Gastrocnemius medialis (tissue), 4 donors: ENCODE measurements around the gene TTLL3. TPM values are rescaled to one million over a fixed set of nuclear protein-coding genes. Genes with fewer than 3 reads are reported as not detected.
"Not testable (repeated sequence)": the region's sequence is repeated elsewhere in the genome, so short reads cannot be mapped to it uniquely, and the experiment has no call there.

ENCODE experiments used
- ATAC-seq, 2 donors: fragments of 150-250 bp; one replicate each; pipeline ENCODE4 v1.9.1; 2016
- DNase-seq, 2 donors: peaks; one replicate each; pipeline ENCODE4 v3.0.0-alpha.2; 2019
- H3K27ac ChIP-seq, 4 donors: fragments of 200-600 bp; sonication (generic); 1 replicate in 1 of 4; 2 replicates in 3 of 4; pipeline ENCODE4 v1.5.1; 2016 to 2018; ENCODE audit warnings: mild to moderate bottlenecking in 2 of 4, moderate library complexity in 1 of 4
- H3K27me3 ChIP-seq, 3 donors: fragments of 200-600 bp; sonication (generic) in 2 of 3; 1 replicate in 1 of 3; 2 replicates in 2 of 3; pipeline versions ENCODE4 v1.5.1 to v1.6.0; 2016 to 2019; ENCODE audit warnings: mild to moderate bottlenecking in 1 of 3, moderate library complexity in 1 of 3
- H3K36me3 ChIP-seq, 2 donors: fragments of 200-600 bp; sonication (generic) in 1 of 2; one replicate each; pipeline ENCODE4 v1.5.1; 2017 to 2018
- H3K4me1 ChIP-seq, 2 donors: fragments of 200-600 bp; sonication (generic) in 1 of 2; one replicate each; pipeline ENCODE4 v1.5.1; 2016 to 2017; ENCODE audit warnings: mild to moderate bottlenecking in 2 of 2
- H3K4me3 ChIP-seq, 4 donors: fragments of 200-600 bp; sonication (generic) in 3 of 4; 1 replicate in 1 of 4; 2 replicates in 3 of 4; pipeline ENCODE4 v1.5.1; 2016 to 2019; ENCODE audit warnings: mild to moderate bottlenecking in 2 of 4
- H3K9me3 ChIP-seq, 3 donors: fragments of 200-600 bp; sonication (generic) in 2 of 3; 1 replicate in 1 of 3; 2 replicates in 2 of 3; pipeline ENCODE4 v1.5.1; 2016 to 2019
- POLR2A ChIP-seq, 2 donors: fragments of 450-650 bp; IDR thresholded peaks; one replicate each; pipeline ENCODE4 v1.6.1; 2017; ENCODE audit warnings: antibody characterized with exemption in 2 of 2, mild to moderate bottlenecking in 2 of 2, moderate library complexity in 2 of 2
- in situ Hi-C, 4 donors: fragments of 200-750 bp; cut with MboI; loops; one replicate each; pipeline versions ENCODE4 v1.15.0 to v1.8.0; 2017; ENCODE audit warnings: low sequenced_read_pairs in 4 of 4
- intact Hi-C: fragments of 100-400 bp; cut with DNase I; formaldehyde crosslinking; loops from one replicate; pipeline ENCODE4 v1.15.1; 2023; ENCODE audit warnings: low total_unique reads
- total RNA-seq, 4 donors: library from RNA; depleted of rRNA; stranded (reverse); fragments of >200 nt; gene quantifications; one replicate each; pipeline versions ENCODE4 v1.1.0 to v1.2.3, GENCODE V29; 2016
- TF ChIP-seq, protein P1 (sequence below), 5 experiments: fragments of 450-650 bp in 3 of 5; fragments of 200-600 bp in 2 of 5; sonication (generic) in 2 of 5; IDR thresholded peaks in 4 of 5; conservative IDR thresholded peaks in 1 of 5; 1 replicate in 4 of 5; 2 replicates in 1 of 5; pipeline ENCODE4 v1.5.1; 2016 to 2019; ENCODE audit warnings: antibody characterized with exemption in 5 of 5, mild to moderate bottlenecking in 3 of 5, moderate library complexity in 3 of 5

Gene TTLL3
- total RNA-seq, 4 donors from 2014 or later, result 3.2 to 17.6 (median 8.5) TPM

DNA sequence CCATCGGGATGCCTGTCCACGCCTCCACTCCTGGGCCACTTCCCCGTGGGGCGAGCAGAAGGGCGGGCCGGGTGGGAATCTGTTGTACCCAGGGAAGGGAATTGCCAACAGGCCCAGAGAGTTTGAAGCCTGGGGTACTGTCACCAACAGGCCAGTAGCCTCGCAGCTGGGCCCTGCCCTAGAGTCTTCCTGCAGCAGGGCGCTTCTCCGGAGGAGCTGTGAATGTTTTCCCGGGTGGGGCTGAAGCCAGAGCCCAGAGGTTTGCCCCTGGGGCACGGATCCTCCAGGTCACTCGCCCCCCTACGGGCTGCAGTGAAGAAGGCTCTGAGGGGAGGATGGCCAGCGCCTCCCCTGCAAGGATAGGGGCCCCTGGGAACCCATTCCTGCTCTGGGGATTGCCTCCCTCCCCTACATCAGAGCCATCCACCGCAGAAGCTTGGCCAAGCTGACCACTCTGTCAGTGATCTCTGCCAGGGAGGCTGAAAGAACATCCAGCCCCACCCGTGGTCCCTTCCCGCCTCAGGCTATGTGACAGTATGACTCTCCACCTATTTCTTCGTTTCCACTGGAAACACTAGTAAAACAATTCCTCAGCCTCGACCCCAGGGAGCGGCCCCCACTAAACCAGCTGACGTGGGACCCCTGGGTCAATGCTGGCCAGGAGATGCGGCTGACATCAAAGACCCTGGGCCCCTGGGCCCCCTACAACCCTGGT is 53.2 kb downstream of the TTLL3 start:
- intact Hi-C loops, result loop anchor here (2.0 kb wide), 1 partner anchor 54 kb away; the partner anchor contains the start of gene IL17RC
- DNase-seq, result no peak
- peaks cover 0 to 7% of the 10 kb centered on the region in 2 donors for H3K4me1 ChIP-seq

DNA sequence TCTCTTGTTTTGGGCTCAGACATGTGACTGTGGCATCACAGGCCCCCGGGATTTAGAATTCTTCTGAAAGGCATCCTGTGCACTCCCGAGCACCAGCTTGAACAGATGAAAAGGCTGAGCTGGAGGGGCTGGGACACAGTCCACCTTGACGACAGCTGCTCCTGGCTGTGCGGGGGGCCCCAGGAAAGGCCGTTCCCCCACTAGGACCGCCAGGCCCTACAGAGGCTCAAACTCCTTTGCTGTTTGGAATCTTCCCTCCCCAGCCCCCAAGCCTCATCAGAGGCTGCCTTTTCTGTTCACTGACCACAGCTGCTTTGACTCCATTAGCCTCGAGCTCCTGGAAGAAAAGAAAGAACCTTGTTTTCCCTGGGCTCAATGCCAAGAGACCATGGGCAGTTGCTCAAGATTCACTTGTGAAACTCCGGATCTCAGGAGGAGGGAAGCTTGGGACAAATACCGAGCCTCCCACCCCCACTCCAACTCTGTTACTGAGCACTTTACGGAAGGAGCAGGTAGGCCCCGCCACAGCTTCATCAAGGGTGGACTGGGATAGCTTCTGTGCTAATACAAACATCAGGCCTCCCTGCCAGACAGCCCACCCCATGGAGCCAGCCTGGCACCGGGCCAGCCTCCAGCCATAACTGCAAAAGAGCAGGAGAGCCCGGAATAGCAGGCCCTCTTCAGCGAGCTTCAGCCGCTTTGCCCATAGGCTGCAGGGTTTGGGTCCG is 54.3 kb downstream of the TTLL3 start:
- TF ChIP-seq, protein P1, sequence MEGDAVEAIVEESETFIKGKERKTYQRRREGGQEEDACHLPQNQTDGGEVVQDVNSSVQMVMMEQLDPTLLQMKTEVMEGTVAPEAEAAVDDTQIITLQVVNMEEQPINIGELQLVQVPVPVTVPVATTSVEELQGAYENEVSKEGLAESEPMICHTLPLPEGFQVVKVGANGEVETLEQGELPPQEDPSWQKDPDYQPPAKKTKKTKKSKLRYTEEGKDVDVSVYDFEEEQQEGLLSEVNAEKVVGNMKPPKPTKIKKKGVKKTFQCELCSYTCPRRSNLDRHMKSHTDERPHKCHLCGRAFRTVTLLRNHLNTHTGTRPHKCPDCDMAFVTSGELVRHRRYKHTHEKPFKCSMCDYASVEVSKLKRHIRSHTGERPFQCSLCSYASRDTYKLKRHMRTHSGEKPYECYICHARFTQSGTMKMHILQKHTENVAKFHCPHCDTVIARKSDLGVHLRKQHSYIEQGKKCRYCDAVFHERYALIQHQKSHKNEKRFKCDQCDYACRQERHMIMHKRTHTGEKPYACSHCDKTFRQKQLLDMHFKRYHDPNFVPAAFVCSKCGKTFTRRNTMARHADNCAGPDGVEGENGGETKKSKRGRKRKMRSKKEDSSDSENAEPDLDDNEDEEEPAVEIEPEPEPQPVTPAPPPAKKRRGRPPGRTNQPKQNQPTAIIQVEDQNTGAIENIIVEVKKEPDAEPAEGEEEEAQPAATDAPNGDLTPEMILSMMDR (IDR thresholded peaks at IDR 0.05 in 4 of 5, conservative IDR thresholded peaks at IDR 0.05 in 1 of 5), result no peak
- no peak for TF ChIP-seq POLR2A (IDR thresholded peaks at IDR 0.05)
- peak overlapping the region in 2 of 4 donors; percentile 16 to 25 for H3K27ac ChIP-seq
- in situ Hi-C loops (no loop called here), intact Hi-C loops (no loop called here)
- no peaks in the 10 kb centered on the region for H3K36me3 ChIP-seq
- H3K27me3 ChIP-seq, result no peaks in the 10 kb centered on the region
- H3K9me3 ChIP-seq, result no peaks in the 10 kb centered on the region
- H3K4me3 ChIP-seq, result no peak overlapping the region
- ATAC-seq (peak in 1 of 2 donors; percentile 47), DNase-seq (peak; percentile 30 to 61)
- H3K4me1 ChIP-seq, result peaks cover 0 to 7% of the 10 kb centered on the region in 2 donors

More for the DNA sequence above, 53.2 kb downstream of the TTLL3 start:
- no peaks in the 10 kb centered on the region for H3K27me3 ChIP-seq
- in situ Hi-C loops, result no loop called here
- H3K9me3 ChIP-seq, result no peaks in the 10 kb centered on the region
- peak overlapping the region in 2 of 4 donors; percentile 13 to 31 for H3K27ac ChIP-seq
- TF ChIP-seq POLR2A (IDR thresholded peaks at IDR 0.05), result no peak
- TF ChIP-seq, protein P1 (IDR thresholded peaks at IDR 0.05 in 4 of 5, conservative IDR thresholded peaks at IDR 0.05 in 1 of 5), result no peak
- no peaks in the 10 kb centered on the region for H3K36me3 ChIP-seq
- no peak for ATAC-seq
- H3K4me3 ChIP-seq, result peak overlapping the region; percentile 51 to 77 (median 58)

DNA sequence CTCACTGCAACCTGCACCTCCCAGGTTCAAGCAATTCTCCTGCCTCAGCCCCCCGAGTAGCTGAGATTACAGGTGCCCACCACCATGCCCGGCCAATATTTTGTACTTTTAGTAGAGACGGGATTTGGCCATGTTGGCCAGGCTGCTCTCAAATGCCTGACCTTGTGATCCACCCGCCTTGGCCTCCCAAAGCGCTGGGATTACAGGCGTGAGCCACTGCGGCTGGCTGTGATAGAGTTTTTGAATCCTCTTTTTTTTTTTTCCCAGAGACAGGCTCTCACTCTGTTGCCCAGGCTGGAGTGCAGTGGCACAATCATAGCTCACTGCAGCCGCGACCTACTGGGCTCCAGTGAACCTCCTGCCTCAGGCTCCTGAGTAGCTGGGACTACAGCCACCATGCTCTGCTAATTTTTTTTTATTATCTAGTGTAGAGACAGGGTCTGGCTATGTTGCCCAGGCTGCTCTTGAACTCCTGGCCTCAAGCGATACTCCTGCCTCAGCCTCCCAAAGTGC is 55.1 kb downstream of the TTLL3 start:
- H3K27me3 ChIP-seq, intact Hi-C loops, in situ Hi-C loops, ATAC-seq, H3K9me3 ChIP-seq, H3K4me3 ChIP-seq, H3K36me3 ChIP-seq, DNase-seq, H3K4me1 ChIP-seq: not testable (repeated sequence)
- peak overlapping the region in 1 of 4 donors; percentile 16 for H3K27ac ChIP-seq

- no peaks in the 10 kb centered on the region for H3K36me3 ChIP-seq
- TF ChIP-seq, protein P1 (IDR thresholded peaks at IDR 0.05 in 4 of 5, conservative IDR thresholded peaks at IDR 0.05 in 1 of 5), result no peak
- TF ChIP-seq POLR2A (IDR thresholded peaks at IDR 0.05), result no peak
- DNase-seq (peak; percentile 33 to 50), ATAC-seq (peak; percentile 63 to 78)
- intact Hi-C loops (no loop called here), in situ Hi-C loops (no loop called here)
- no peak overlapping the region for H3K4me3 ChIP-seq
- H3K27me3 ChIP-seq, result no peaks in the 10 kb centered on the region
- no peak overlapping the region for H3K27ac ChIP-seq
- no peaks in the 10 kb centered on the region for H3K9me3 ChIP-seq
- peaks cover 0 to 7% of the 10 kb centered on the region in 2 donors for H3K4me1 ChIP-seq
These were observed 56.6 kb downstream of the TTLL3 start for GRCh38 chr3:9866639-9867038.

DNA sequence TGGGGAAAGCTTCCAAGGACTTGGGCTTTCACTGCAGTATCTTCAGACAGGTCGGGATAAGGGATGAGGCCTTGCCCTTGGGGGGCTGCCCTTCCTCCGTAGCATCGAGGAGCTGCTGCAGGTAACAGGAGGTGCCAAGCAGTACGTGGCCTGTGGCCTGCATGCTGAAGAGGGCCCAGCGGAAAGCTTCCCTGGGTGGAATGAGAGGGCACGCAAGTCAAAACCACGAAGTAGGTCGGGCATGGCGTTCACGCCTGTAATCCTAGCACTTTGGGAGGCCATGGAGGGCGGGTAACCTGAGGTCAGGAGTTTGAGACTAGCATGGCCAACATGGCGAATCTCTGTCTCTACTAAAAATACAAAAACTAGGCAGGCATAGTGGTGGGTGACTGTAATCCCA is 57.0 kb downstream of the TTLL3 start:
- Histone ChIP-seq H3K27ac (no peak overlapping the region), H3K4me3 (no peak overlapping the region), H3K9me3 (no peaks in the 10 kb centered on the region), H3K27me3 (no peaks in the 10 kb centered on the region), H3K36me3 (no peaks in the 10 kb centered on the region), H3K4me1 (peaks cover 0 to 7% of the 10 kb centered on the region in 2 donors)
- TF ChIP-seq, protein P1 (IDR thresholded peaks at IDR 0.05 in 4 of 5, conservative IDR thresholded peaks at IDR 0.05 in 1 of 5), result no peak
- TF ChIP-seq POLR2A (IDR thresholded peaks at IDR 0.05), result no peak
- ATAC-seq (no peak), DNase-seq (no peak)
- intact Hi-C loops (no loop called here), in situ Hi-C loops (no loop called here)
